HepG2 (cell line): Measurements from ENCODE around the gene GDAP2. TPM values are rescaled to one million over a fixed set of nuclear protein-coding genes. Genes with fewer than 3 reads are reported as not detected.

Experiments
- CHD4 ChIP-seq: fragments of 200-600 bp; sonication (generic); IDR thresholded peaks from 2 replicates; pipeline ENCODE4 v1.7.0; 2017; ENCODE audit warnings: mild to moderate bottlenecking, low read length, borderline replicate concordance
- FOXJ3 ChIP-seq: sonication (generic); formaldehyde crosslinking; IDR thresholded peaks from 2 replicates; pipeline ENCODE4 v1.4.0; 2020; ENCODE audit warnings: missing genetic modification reagents, mild to moderate bottlenecking, borderline replicate concordance
- HNF4A ChIP-seq: sonication (generic); formaldehyde crosslinking; IDR thresholded peaks from 2 replicates; pipeline ENCODE4 v1.4.0; 2020; ENCODE audit warnings: missing genetic modification reagents
- HNF4G ChIP-seq, 2 experiments: sonication (generic) in 1 of 2; formaldehyde crosslinking in 1 of 2; IDR thresholded peaks; 2 replicates each; pipeline versions ENCODE4 v1.4.0 to v1.6.1; 2011 to 2020; ENCODE audit warnings: borderline replicate concordance in 2 of 2, low read depth in 2 of 2, mild to moderate bottlenecking in 2 of 2, low read length in 1 of 2, missing genetic modification reagents in 1 of 2, moderate library complexity in 1 of 2
- MEF2D ChIP-seq: sonication (generic); formaldehyde crosslinking; IDR thresholded peaks from 2 replicates; pipeline ENCODE4 v1.5.1; 2020; ENCODE audit warnings: mild to moderate bottlenecking, missing genetic modification reagents
- NFYB ChIP-seq: sonication (generic); formaldehyde crosslinking; IDR thresholded peaks from 2 replicates; pipeline ENCODE4 v1.4.0; 2020; ENCODE audit warnings: missing genetic modification reagents
- PRPF4 ChIP-seq: fragments of 200-400 bp; formaldehyde crosslinking; IDR thresholded peaks from 2 replicates; pipeline ENCODE4 v1.6.1; 2016; ENCODE audit warnings: low read length, low read depth; ENCODE audit not compliant: poor library complexity, severe bottlenecking
- RARA ChIP-seq: IDR thresholded peaks from 2 replicates; pipeline ENCODE4 v1.6.1; 2016; ENCODE audit warnings: missing genetic modification reagents, missing compliant biosample characterization
- SMAD3 ChIP-seq: sonication (generic); formaldehyde crosslinking; IDR thresholded peaks from 2 replicates; pipeline ENCODE4 v1.4.0; 2020; ENCODE audit warnings: missing genetic modification reagents
- SP4 ChIP-seq: sonication (generic); formaldehyde crosslinking; IDR thresholded peaks from 2 replicates; pipeline ENCODE4 v1.8.1; 2023; ENCODE audit warnings: mild to moderate bottlenecking, missing genetic modification reagents
- SSRP1 ChIP-seq: IDR thresholded peaks from 2 replicates; pipeline ENCODE4 v1.6.1; 2016; ENCODE audit warnings: control low read depth
- ZFX ChIP-seq: sonication (generic); formaldehyde crosslinking; IDR thresholded peaks from 2 replicates; pipeline ENCODE4 v1.4.0; 2020; ENCODE audit warnings: mild to moderate bottlenecking, low read depth, missing genetic modification reagents, moderate library complexity
- ZNF207 ChIP-seq: fragments of 450-650 bp; IDR thresholded peaks from 2 replicates; pipeline ENCODE4 v1.6.1; 2016; ENCODE audit warnings: antibody characterized with exemption, borderline replicate concordance
- ZNF33A ChIP-seq: sonication (generic); formaldehyde crosslinking; IDR thresholded peaks from 2 replicates; pipeline ENCODE4 v1.5.1; 2020; ENCODE audit warnings: missing genetic modification reagents, mild to moderate bottlenecking, moderate library complexity, borderline replicate concordance
- ZNF570 ChIP-seq: sonication (generic); formaldehyde crosslinking; IDR thresholded peaks from 2 replicates; pipeline ENCODE4 v1.4.0; 2020; ENCODE audit warnings: mild to moderate bottlenecking, missing genetic modification reagents, borderline replicate concordance
- ZNF660 ChIP-seq: sonication (generic); formaldehyde crosslinking; IDR thresholded peaks from 2 replicates; pipeline ENCODE4 v1.5.1; 2020; ENCODE audit warnings: mild to moderate bottlenecking, low read depth, missing genetic modification reagents, borderline replicate concordance
- polyA plus RNA-seq, 8 experiments: library from polyadenylated mRNA; depleted of rRNA in 3 of 8; stranded (reverse) in 7 of 8; unstranded in 1 of 8; fragments of >200 nt; fragmentation: Illumina TruSeq in 4 of 8; extraction: Trizol in 4 of 8; gene quantifications; 2 replicates each; pipeline versions ENCODE4 v1.2.1 to v1.2.3, GENCODE V29; 2011 to 2016; ENCODE audit warnings: low read depth in 4 of 8, missing spikeins in 1 of 8, mixed read lengths in 1 of 8; ENCODE audit not compliant: insufficient read depth in 1 of 8
- total RNA-seq, 5 experiments: library from RNA; depleted of rRNA; stranded (reverse); fragments of >200 nt; fragmentation: Illumina TruSeq; extraction: Trizol; gene quantifications; 2 replicates each; pipeline ENCODE4 v1.2.3, GENCODE V29; 2016; ENCODE audit warnings: low read depth in 1 of 5
- TF ChIP-seq, protein P1 (sequence below): sonication (generic); formaldehyde crosslinking; IDR thresholded peaks from 2 replicates; pipeline ENCODE4 v1.4.0; 2020; ENCODE audit warnings: missing genetic modification reagents
- TF ChIP-seq, protein P2 (sequence below): sonication (generic); formaldehyde crosslinking; conservative IDR thresholded peaks from 2 replicates; pipeline ENCODE4 v1.4.0; 2020; ENCODE audit warnings: missing genetic modification reagents
- TF ChIP-seq, protein P3 (sequence below): sonication (generic); formaldehyde crosslinking; IDR thresholded peaks from 2 replicates; pipeline ENCODE4 v1.4.0; 2020; ENCODE audit warnings: mild to moderate bottlenecking, missing genetic modification reagents

The GDAP2 gene
- total and polyA plus RNA-seq, 2 of the 13 experiments (the other 11 are each of a cell fraction or from before 2014, with no cell fraction given), result 11.4 to 23.2 TPM

DNA sequence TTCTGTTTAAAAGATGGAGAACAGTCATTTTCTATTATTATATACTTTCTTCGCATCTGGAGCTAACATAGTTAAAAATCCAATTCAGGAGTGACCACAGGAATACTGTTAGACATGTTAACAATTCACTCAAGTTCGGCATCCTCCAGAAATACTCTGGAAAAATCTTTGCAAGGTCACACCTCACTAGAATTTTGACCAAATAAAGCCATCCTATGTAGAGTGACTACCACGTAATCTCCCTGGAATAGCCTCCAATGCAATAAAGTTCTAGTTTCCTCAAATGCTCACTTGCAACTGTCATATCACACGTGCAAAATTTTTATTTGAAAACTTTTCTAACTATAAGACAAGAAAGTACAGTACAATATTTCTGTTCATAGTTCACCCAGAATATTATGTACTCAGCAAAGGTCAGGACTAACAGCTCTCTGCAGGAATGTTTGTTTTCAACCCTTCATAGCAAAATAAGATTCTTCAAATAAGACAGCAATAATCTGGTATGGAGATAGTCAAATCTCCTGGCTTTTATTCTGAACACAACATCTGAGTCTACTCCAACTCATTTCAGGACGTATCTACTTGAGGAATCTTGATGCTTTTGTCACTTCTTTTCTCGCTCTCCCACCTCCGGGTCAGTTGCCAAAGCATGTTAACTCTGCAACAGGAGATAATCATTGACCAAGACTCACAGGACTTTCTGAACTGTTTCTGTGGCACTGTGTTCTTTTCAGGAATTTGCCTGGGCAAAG is 82.6 kb downstream of the GDAP2 start (continued):
- TF ChIP-seq, protein P1, sequence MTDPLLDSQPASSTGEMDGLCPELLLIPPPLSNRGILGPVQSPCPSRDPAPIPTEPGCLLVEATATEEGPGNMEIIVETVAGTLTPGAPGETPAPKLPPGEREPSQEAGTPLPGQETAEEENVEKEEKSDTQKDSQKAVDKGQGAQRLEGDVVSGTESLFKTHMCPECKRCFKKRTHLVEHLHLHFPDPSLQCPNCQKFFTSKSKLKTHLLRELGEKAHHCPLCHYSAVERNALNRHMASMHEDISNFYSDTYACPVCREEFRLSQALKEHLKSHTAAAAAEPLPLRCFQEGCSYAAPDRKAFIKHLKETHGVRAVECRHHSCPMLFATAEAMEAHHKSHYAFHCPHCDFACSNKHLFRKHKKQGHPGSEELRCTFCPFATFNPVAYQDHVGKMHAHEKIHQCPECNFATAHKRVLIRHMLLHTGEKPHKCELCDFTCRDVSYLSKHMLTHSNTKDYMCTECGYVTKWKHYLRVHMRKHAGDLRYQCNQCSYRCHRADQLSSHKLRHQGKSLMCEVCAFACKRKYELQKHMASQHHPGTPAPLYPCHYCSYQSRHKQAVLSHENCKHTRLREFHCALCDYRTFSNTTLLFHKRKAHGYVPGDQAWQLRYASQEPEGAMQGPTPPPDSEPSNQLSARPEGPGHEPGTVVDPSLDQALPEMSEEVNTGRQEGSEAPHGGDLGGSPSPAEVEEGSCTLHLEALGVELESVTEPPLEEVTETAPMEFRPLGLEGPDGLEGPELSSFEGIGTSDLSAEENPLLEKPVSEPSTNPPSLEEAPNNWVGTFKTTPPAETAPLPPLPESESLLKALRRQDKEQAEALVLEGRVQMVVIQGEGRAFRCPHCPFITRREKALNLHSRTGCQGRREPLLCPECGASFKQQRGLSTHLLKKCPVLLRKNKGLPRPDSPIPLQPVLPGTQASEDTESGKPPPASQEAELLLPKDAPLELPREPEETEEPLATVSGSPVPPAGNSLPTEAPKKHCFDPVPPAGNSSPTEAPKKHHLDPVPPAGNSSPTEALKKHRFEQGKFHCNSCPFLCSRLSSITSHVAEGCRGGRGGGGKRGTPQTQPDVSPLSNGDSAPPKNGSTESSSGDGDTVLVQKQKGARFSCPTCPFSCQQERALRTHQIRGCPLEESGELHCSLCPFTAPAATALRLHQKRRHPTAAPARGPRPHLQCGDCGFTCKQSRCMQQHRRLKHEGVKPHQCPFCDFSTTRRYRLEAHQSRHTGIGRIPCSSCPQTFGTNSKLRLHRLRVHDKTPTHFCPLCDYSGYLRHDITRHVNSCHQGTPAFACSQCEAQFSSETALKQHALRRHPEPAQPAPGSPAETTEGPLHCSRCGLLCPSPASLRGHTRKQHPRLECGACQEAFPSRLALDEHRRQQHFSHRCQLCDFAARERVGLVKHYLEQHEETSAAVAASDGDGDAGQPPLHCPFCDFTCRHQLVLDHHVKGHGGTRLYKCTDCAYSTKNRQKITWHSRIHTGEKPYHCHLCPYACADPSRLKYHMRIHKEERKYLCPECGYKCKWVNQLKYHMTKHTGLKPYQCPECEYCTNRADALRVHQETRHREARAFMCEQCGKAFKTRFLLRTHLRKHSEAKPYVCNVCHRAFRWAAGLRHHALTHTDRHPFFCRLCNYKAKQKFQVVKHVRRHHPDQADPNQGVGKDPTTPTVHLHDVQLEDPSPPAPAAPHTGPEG (CRISPR knock-in tag), result no peak
- no peak for TF ChIP-seq ZNF570
- no peak for TF ChIP-seq ZNF660 (CRISPR knock-in tag)
- 0 out of 2 replicates have a peak, but pooled peaks have one; percentile 27 for TF ChIP-seq HNF4G (IDR thresholded peaks at IDR 0.05; ENCODE audit: borderline replicate concordance, low read depth, low read length)
- TF ChIP-seq HNF4G (CRISPR knock-in tag; IDR thresholded peaks at IDR 0.05; ENCODE audit: borderline replicate concordance, low read depth), result no peak
- no peak for TF ChIP-seq SP4 (CRISPR knock-in tag)
- TF ChIP-seq, protein P2, sequence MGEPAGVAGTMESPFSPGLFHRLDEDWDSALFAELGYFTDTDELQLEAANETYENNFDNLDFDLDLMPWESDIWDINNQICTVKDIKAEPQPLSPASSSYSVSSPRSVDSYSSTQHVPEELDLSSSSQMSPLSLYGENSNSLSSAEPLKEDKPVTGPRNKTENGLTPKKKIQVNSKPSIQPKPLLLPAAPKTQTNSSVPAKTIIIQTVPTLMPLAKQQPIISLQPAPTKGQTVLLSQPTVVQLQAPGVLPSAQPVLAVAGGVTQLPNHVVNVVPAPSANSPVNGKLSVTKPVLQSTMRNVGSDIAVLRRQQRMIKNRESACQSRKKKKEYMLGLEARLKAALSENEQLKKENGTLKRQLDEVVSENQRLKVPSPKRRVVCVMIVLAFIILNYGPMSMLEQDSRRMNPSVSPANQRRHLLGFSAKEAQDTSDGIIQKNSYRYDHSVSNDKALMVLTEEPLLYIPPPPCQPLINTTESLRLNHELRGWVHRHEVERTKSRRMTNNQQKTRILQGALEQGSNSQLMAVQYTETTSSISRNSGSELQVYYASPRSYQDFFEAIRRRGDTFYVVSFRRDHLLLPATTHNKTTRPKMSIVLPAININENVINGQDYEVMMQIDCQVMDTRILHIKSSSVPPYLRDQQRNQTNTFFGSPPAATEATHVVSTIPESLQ (CRISPR knock-in tag), result no peak
- TF ChIP-seq ZFX (CRISPR knock-in tag), result no peak
- TF ChIP-seq MEF2D (CRISPR knock-in tag), result 0 out of 2 replicates have a peak, but pooled peaks have one; percentile 40
- TF ChIP-seq ZNF33A (CRISPR knock-in tag), result no peak
- no peak for TF ChIP-seq SMAD3 (CRISPR knock-in tag)
- TF ChIP-seq RARA (CRISPR knock-in tag), result peak; percentile 64
- TF ChIP-seq, protein P3, sequence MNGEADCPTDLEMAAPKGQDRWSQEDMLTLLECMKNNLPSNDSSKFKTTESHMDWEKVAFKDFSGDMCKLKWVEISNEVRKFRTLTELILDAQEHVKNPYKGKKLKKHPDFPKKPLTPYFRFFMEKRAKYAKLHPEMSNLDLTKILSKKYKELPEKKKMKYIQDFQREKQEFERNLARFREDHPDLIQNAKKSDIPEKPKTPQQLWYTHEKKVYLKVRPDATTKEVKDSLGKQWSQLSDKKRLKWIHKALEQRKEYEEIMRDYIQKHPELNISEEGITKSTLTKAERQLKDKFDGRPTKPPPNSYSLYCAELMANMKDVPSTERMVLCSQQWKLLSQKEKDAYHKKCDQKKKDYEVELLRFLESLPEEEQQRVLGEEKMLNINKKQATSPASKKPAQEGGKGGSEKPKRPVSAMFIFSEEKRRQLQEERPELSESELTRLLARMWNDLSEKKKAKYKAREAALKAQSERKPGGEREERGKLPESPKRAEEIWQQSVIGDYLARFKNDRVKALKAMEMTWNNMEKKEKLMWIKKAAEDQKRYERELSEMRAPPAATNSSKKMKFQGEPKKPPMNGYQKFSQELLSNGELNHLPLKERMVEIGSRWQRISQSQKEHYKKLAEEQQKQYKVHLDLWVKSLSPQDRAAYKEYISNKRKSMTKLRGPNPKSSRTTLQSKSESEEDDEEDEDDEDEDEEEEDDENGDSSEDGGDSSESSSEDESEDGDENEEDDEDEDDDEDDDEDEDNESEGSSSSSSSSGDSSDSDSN (CRISPR knock-in tag), result no peak
- no peak for TF ChIP-seq PRPF4
- TF ChIP-seq HNF4A (CRISPR knock-in tag), result peak; percentile 67
- TF ChIP-seq CHD4, result no peak
- TF ChIP-seq NFYB (CRISPR knock-in tag), result no peak
- TF ChIP-seq FOXJ3 (CRISPR knock-in tag), result peak; percentile 70; the same call in 1 of the 2 replicates
- TF ChIP-seq SSRP1 (CRISPR knock-in tag), result no peak
- no peak for TF ChIP-seq ZNF207
